H1 (cell line): ENCODE results near the gene ENDOU. TPM values are rescaled to one million over a fixed set of nuclear protein-coding genes. Genes with fewer than 3 reads are reported as not detected.

Experiments
- CBX5 ChIP-seq: fragments of 300-800, 300-1000 bp; sonication (generic); IDR thresholded peaks from 2 replicates; pipeline ENCODE4 v1.7.1; 2016; ENCODE audit warnings: antibody characterized with exemption, low read length, low read depth
- FOSL1 ChIP-seq: IDR thresholded peaks from 2 replicates; pipeline ENCODE4 v1.6.1; 2011; ENCODE audit warnings: mild to moderate bottlenecking, low read depth, low read length, moderate library complexity; ENCODE audit not compliant: insufficient read depth
- RAD21 ChIP-seq, 2 experiments: IDR thresholded peaks in 1 of 2; conservative IDR thresholded peaks in 1 of 2; 2 replicates each; pipeline ENCODE4 v1.6.1; 2011; ENCODE audit warnings: low read depth in 2 of 2, low read length in 2 of 2, improper control_type of control experiment in 1 of 2, inconsistent platforms in 1 of 2, mild to moderate bottlenecking in 1 of 2, moderate library complexity in 1 of 2
- polyA plus RNA-seq, 7 experiments: library from polyadenylated mRNA; depleted of rRNA in 3 of 7; stranded (reverse) in 5 of 7; unstranded in 2 of 7; fragments of >200 nt in 5 of 7; fragments of 200-250 nt in 2 of 7; gene quantifications; 1 replicate in 5 of 7; 2 replicates in 1 of 7; 4 replicates in 1 of 7; pipeline versions ENCODE4 v1.2.1 to v1.2.3, GENCODE V29; 2011 to 2013; ENCODE audit warnings: missing spikeins in 2 of 7, mixed read lengths in 2 of 7
- total RNA-seq: library from RNA; stranded (reverse); fragmentation: NEBNext Ultra II Directional; extraction: Animal tissue kit (Norgen Biotek cat#: 25700); gene quantifications from 2 replicates; pipeline ENCODE4 v1.2.1, GENCODE V29; 2021

ENDOU gene
- total and polyA plus RNA-seq, 2 of the 8 experiments (the other 6 are each of a cell fraction or from before 2014, with no cell fraction given): not detected

DNA sequence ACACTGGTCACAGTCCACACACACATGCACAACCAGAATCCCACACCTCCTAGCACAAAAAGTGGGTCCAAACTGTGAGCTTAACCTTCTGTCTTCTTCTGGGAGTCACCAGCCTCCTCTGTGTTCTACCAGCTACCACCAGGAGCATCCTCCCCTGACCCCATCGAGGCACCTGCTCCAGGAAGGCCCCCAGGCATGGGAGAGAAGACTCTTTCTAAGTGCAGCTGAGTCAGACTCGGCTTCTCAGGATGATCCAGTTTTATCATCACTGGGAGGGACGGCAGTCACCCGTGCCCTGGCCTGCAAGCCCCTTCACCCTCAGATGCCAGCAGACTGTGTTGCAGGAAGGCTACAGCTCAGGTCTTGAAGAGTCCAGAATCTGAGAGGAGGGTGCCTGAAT, 7.9 kb upstream of the ENDOU start (continued):
- TF ChIP-seq RAD21 (IDR thresholded peaks at IDR 0.05 in 1 of 2, conservative IDR thresholded peaks at IDR 0.05 in 1 of 2; ENCODE audit: low read depth in 2 of 2, low read length in 2 of 2): no peak
- no peak for TF ChIP-seq CBX5
- TF ChIP-seq FOSL1: no peak
